HCT116 (cell line): Measurements from ENCODE around the gene TBX3. TPM values are rescaled to one million over a fixed set of nuclear protein-coding genes. Genes with fewer than 3 reads are reported as not detected.

Experiments
- ATAC-seq: fragments of 200-7000 bp; cut with Tn5 transposase; 2 replicates; pipeline ENCODE4 v1.9.1; 2020; ENCODE audit warnings: mild to moderate bottlenecking, moderate library complexity
- BruUV-seq: library from RNA; stranded (reverse); fragments of 400-500 nt; replicated peaks from 2 replicates; lab custom pipeline; 2021; lab: Mats Ljungman, UMichigan
- CTCF ChIA-PET: fragments of 300-600 bp; sonication (Branson Sonifier 250); formaldehyde crosslinking; loops from one replicate; lab custom pipeline; 2021; ENCODE audit warnings: antibody characterized with exemption; lab: Charles Lee
- POLR2A ChIA-PET: fragments of 300-600, 350-600 bp; sonication (Branson Sonifier 250); formaldehyde crosslinking; loops from one replicate; lab custom pipeline; 2021; ENCODE audit warnings: antibody characterized with exemption; lab: Charles Lee
- RAD21 ChIA-PET, 2 experiments: fragments of 300-600 bp; sonication (Branson Sonifier 250); formaldehyde crosslinking; loops; one replicate each; lab custom pipeline; 2023; ENCODE audit warnings: low total read pairs in 2 of 2; ENCODE audit not compliant: uncharacterized antibody in 2 of 2, unreplicated experiment in 2 of 2, low non-redundant PET in 1 of 2; lab: Charles Lee
- DNase-seq: peaks from one replicate; pipeline ENCODE4 v3.0.0-alpha.2; 2010; ENCODE audit warnings: low read depth, low spot score
- H2AFZ ChIP-seq: fragments of 200-600 bp; shearing (Covaris generic), sonication (generic); 2 replicates; pipeline ENCODE4 v1.6.1; 2017; ENCODE audit warnings: low read depth, mixed run types, mixed read lengths, antibody characterized with exemption, low read length; ENCODE audit not compliant: poor library complexity, severe bottlenecking
- H3K27ac ChIP-seq: 2 replicates; pipeline ENCODE4 v1.5.1; 2012; ENCODE audit warnings: low read depth, low read length
- H3K27me3 ChIP-seq: fragments of 200-600 bp; sonication (generic); 2 replicates; pipeline ENCODE4 v1.6.1; 2016; ENCODE audit warnings: mixed run types, low read length, mixed read lengths; ENCODE audit not compliant: insufficient read depth
- H3K36me3 ChIP-seq, 2 experiments: fragments of 200-500 bp in 1 of 2; fragments of 200-600 bp in 1 of 2; sonication (Bioruptor generic) in 1 of 2; sonication (generic) in 1 of 2; 2 replicates each; pipeline versions ENCODE4 v1.5.1 to v1.6.1; 2014 to 2016; ENCODE audit warnings: low read length in 2 of 2, inconsistent platforms in 1 of 2, mixed read lengths in 1 of 2, mixed run types in 1 of 2; ENCODE audit not compliant: insufficient read depth in 2 of 2, control insufficient read depth in 1 of 2
- H3K4me1 ChIP-seq, 2 experiments: fragments of 200-600 bp in 1 of 2; sonication (generic) in 1 of 2; 2 replicates each; pipeline versions ENCODE4 v1.5.1 to v1.6.1; 2012 to 2017; ENCODE audit warnings: low read length in 2 of 2, inconsistent platforms in 1 of 2, mild to moderate bottlenecking in 1 of 2, mixed read lengths in 1 of 2, mixed run types in 1 of 2, moderate library complexity in 1 of 2; ENCODE audit not compliant: insufficient read depth in 2 of 2, control insufficient read depth in 1 of 2
- H3K4me2 ChIP-seq: fragments of 200-600 bp; sonication (generic); 2 replicates; pipeline ENCODE4 v1.6.1; 2017; ENCODE audit warnings: mixed run types, low read length, mixed read lengths
- H3K4me3 ChIP-seq, 2 experiments: fragments of 200-600 bp in 1 of 2; sonication (generic) in 1 of 2; replicated peaks in 1 of 2; 2 replicates each; pipeline ENCODE4 v1.5.1; 2011 to 2016; ENCODE audit warnings: low read length in 2 of 2, control low read depth in 1 of 2, low read depth in 1 of 2, mild to moderate bottlenecking in 1 of 2, mixed read lengths in 1 of 2, mixed run types in 1 of 2
- H3K79me2 ChIP-seq: fragments of 200-600 bp; sonication (generic); 2 replicates; pipeline ENCODE4 v1.6.1; 2017; ENCODE audit warnings: mild to moderate bottlenecking, mixed run types, low read length, moderate library complexity, mixed read lengths; ENCODE audit not compliant: insufficient read depth
- H3K9ac ChIP-seq: fragments of 200-600 bp; sonication (generic); 2 replicates; pipeline ENCODE4 v1.6.1; 2016; ENCODE audit warnings: low read length, mixed read lengths
- H3K9me2 ChIP-seq: fragments of 200-600 bp; sonication (generic), shearing (Covaris generic); 2 replicates; pipeline ENCODE4 v1.6.1; 2017; ENCODE audit warnings: mixed run types, mild to moderate bottlenecking, moderate library complexity; ENCODE audit not compliant: insufficient read depth
- H3K9me3 ChIP-seq, 2 experiments: fragments of 200-500 bp in 1 of 2; fragments of 200-600 bp in 1 of 2; sonication (Bioruptor generic) in 1 of 2; sonication (generic) in 1 of 2; 2 replicates each; pipeline ENCODE4 v1.6.1; 2014 to 2017; ENCODE audit warnings: low read length in 2 of 2, mixed read lengths in 2 of 2, inconsistent platforms in 1 of 2, low read depth in 1 of 2, mild to moderate bottlenecking in 1 of 2, mixed run types in 1 of 2, moderate library complexity in 1 of 2; ENCODE audit not compliant: control insufficient read depth in 1 of 2, insufficient read depth in 1 of 2
- H4K20me1 ChIP-seq: fragments of 200-600 bp; sonication (generic), shearing (Covaris generic); 2 replicates; pipeline ENCODE4 v1.6.1; 2017; ENCODE audit warnings: mixed run types, mild to moderate bottlenecking, moderate library complexity; ENCODE audit not compliant: insufficient read depth
- CEBPB ChIP-seq: IDR thresholded peaks from 2 replicates; pipeline ENCODE4 v1.6.1; 2012; ENCODE audit warnings: low read depth
- EGR1 ChIP-seq: IDR thresholded peaks from 2 replicates; pipeline ENCODE4 v1.6.1; 2012; ENCODE audit warnings: low read depth
- ELF1 ChIP-seq: IDR thresholded peaks from 2 replicates; pipeline ENCODE4 v1.6.1; 2012; ENCODE audit warnings: low read depth, borderline replicate concordance
- EZH2phosphoT487 ChIP-seq: fragments of 200-600 bp; IDR thresholded peaks from 2 replicates; pipeline ENCODE4 v1.6.1; 2018; ENCODE audit warnings: antibody characterized with exemption, borderline replicate concordance
- SP1 ChIP-seq: IDR thresholded peaks from 2 replicates; pipeline ENCODE4 v1.6.1; 2012; ENCODE audit warnings: low read depth
- ZBTB33 ChIP-seq: IDR thresholded peaks from 2 replicates; pipeline ENCODE4 v1.6.1; 2011; ENCODE audit warnings: mild to moderate bottlenecking, low read length, moderate library complexity; ENCODE audit not compliant: insufficient replicate concordance; ENCODE audit errors: extremely low read depth
- ZFX ChIP-seq: fragments of 450-650 bp; IDR thresholded peaks from 2 replicates; pipeline ENCODE4 v1.6.1; 2017
- intact Hi-C: fragments of 100-400 bp; cut with micrococcal nuclease; formaldehyde crosslinking; loops from 2 replicates; pipeline ENCODE4 v1.10.0; 2022
- total RNA-seq: library from RNA; stranded (reverse); gene quantifications from one replicate; pipeline ENCODE4 v1.2.1, GENCODE V29; 2021; ENCODE audit not compliant: unreplicated experiment

The TBX3 gene
- total RNA-seq, 1 experiment from 2014 or later = 12.8 TPM

- Histone ChIP-seq H3K9me2 (no peaks in the 10 kb centered on the region), H3K9me3 (no peaks in the 10 kb centered on the region), H3K27me3 (peaks cover 25% of the 10 kb centered on the region), H3K4me2 (no peak overlapping the region), H4K20me1 (no peaks in the 10 kb centered on the region), H3K36me3 (no peaks in the 10 kb centered on the region), H3K9ac (no peak overlapping the region), H3K27ac (no peak overlapping the region), H3K4me3 (no peak overlapping the region), H3K4me1 (0 out of 4 replicates have a peak, but pooled peaks cover 0 to 3% of the 10 kb centered on the region in 2 experiments), H2AFZ (no peak overlapping the region), H3K79me2 (no peaks in the 10 kb centered on the region)
- ChIA-PET POLR2A (interaction anchor here (0.7 to 1.2 kb wide), 2 partner anchors 19 to 1472 kb away, joined by 5 read pairs; partner anchors contain the start of gene TBX3), RAD21 (interaction anchor here in 1 of 2 experiments (0.7 kb wide), 1 partner anchor 121 kb away, joined by 5 read pairs; no protein-coding TSS in a partner anchor), CTCF (interaction anchor here (1.4 kb wide), 1 partner anchor 19 kb away, joined by 8 read pairs; the partner anchor contains the start of gene TBX3)
- TF ChIP-seq ZFX (no peak), SP1 (no peak), ZBTB33 (no peak), EGR1 (no peak)
- intact Hi-C loops = no loop called here
- BruUV-seq = no TSS peak
- ATAC-seq (no peak), DNase-seq (no peak)
Measured at GRCh38 chr12:114703060-114703493, 19.1 kb upstream of the TBX3 start.

- BruUV-seq = no TSS peak
Measured at GRCh38 chr12:114702462-114702861, 18.5 kb upstream of the TBX3 start.

More at GRCh38 chr12:114702462-114702861, 18.5 kb upstream of the TBX3 start:
- Histone ChIP-seq H3K4me1 (0 out of 4 replicates have a peak, but pooled peaks cover 0 to 3% of the 10 kb centered on the region in 2 experiments), H3K4me2 (no peak overlapping the region), H3K27me3 (peaks cover 25% of the 10 kb centered on the region), H2AFZ (no peak overlapping the region), H3K9me3 (no peaks in the 10 kb centered on the region), H3K36me3 (no peaks in the 10 kb centered on the region), H3K9me2 (no peaks in the 10 kb centered on the region), H4K20me1 (no peaks in the 10 kb centered on the region), H3K79me2 (no peaks in the 10 kb centered on the region)
- ChIA-PET RAD21 (no interaction called here), CTCF (no interaction called here), POLR2A (interaction anchor here (1.2 kb wide), 1 partner anchor 18 kb away, joined by 5 read pairs; the partner anchor contains the start of gene TBX3)
- ATAC-seq = no peak
- intact Hi-C loops = no loop called here
- TF ChIP-seq CEBPB = no peak
- no peak for TF ChIP-seq ELF1
- TF ChIP-seq SP1 = no peak
- TF ChIP-seq EZH2phosphoT487 = no peak
- TF ChIP-seq, all 23 proteins: peak for 0
- H3K27ac ChIP-seq = no peak overlapping the region
- DNase-seq = no peak
- H3K4me3 ChIP-seq = no peak overlapping the region
- no peak overlapping the region for H3K9ac ChIP-seq
